Hepatocyte (in vitro differentiated cells): Measurements from ENCODE around the gene CIAO3.

Experiments used
- CTCF ChIP-seq: fragments of 200-600 bp; sonication (generic); IDR thresholded peaks from 2 replicates; pipeline ENCODE4 v1.5.1; 2016; ENCODE audit warnings: antibody characterized with exemption, mild to moderate bottlenecking; ENCODE audit not compliant: poor library complexity
- EZH2 ChIP-seq: fragments of 200-600 bp; sonication (generic); IDR thresholded peaks from 2 replicates; pipeline ENCODE4 v1.6.1; 2016; ENCODE audit warnings: antibody characterized with exemption, mild to moderate bottlenecking, borderline replicate concordance

DNA sequence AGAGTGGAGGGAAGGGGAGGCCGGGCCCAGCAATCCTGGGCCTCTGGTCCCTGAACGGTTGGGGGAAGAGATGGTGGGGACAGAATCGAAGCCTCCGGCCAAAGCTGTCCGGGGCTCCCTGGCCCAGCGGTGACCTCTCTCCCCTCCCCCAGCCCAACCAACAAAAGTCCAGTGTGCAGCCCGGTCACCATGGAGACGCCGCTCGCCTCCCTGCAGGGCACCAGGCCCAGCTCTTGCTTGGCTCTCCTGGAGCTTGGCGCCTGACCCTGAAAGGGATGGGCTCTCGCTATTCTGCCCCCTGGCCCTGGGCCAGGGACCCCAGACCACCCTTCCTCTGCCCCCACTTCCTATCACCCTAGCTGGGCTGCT, 24.6 kb downstream of the CIAO3 start:
- TF ChIP-seq CTCF (no peak), EZH2 (no peak)
